HG02885 (cell line): ENCODE results near the gene EMC8.
"Not testable (repeated sequence)": the region's sequence is repeated elsewhere in the genome, so short reads cannot be mapped to it uniquely, and the experiment has no call there.

Experiments used
- ATAC-seq: cut with Tn5 transposase; IDR thresholded peaks from one replicate; pipeline ENCODE4 v1.9.1; 2021; ENCODE audit warnings: mild to moderate bottlenecking; ENCODE audit not compliant: unreplicated experiment, poor library complexity

The EMC8 gene

GRCh38 chr16:85819245-85819644 lies 19.9 kb upstream of the EMC8 start:
- no peak for ATAC-seq

- not testable (repeated sequence) for ATAC-seq
These were observed 17.9 kb upstream of the EMC8 start for GRCh38 chr16:85817195-85817594.

- no peak for ATAC-seq
These were observed 16.8 kb upstream of the EMC8 start for GRCh38 chr16:85816159-85816558.

GRCh38 chr16:85812811-85813700 lies 13.7 kb upstream of the EMC8 start:
- no peak for ATAC-seq

- ATAC-seq = no peak
These were observed 12.9 kb upstream of the EMC8 start for GRCh38 chr16:85812031-85812807.

- ATAC-seq = no peak
These were observed 11.4 kb upstream of the EMC8 start for GRCh38 chr16:85810742-85811115.

- no peak for ATAC-seq
These were observed 10.9 kb upstream of the EMC8 start for GRCh38 chr16:85810097-85810741.

GRCh38 chr16:85809645-85810044 lies 10.3 kb upstream of the EMC8 start:
- ATAC-seq = no peak

- ATAC-seq = no peak
These were observed 9.6 kb upstream of the EMC8 start for GRCh38 chr16:85808926-85809325.

- ATAC-seq = not testable (repeated sequence)
These were observed 8.8 kb upstream of the EMC8 start for GRCh38 chr16:85808104-85808503.

- not testable (repeated sequence) for ATAC-seq
These were observed 8.0 kb upstream of the EMC8 start for GRCh38 chr16:85807340-85807739.

GRCh38 chr16:85806539-85806938 lies 7.2 kb upstream of the EMC8 start:
- no peak for ATAC-seq

GRCh38 chr16:85805442-85806045 lies 6.2 kb upstream of the EMC8 start:
- no peak for ATAC-seq

- no peak for ATAC-seq
These were observed 4.2 kb upstream of the EMC8 start for GRCh38 chr16:85803570-85803969.

GRCh38 chr16:85800321-85800669 lies 951 bp upstream of the EMC8 start:
- ATAC-seq = peak; percentile 4

GRCh38 chr16:85798901-85799496 lies 345 bp downstream of the EMC8 start:
- ATAC-seq = peak; percentile 23

GRCh38 chr16:85798283-85798776 lies 1.0 kb downstream of the EMC8 start:
- no peak for ATAC-seq

- no peak for ATAC-seq
These were observed 2.7 kb downstream of the EMC8 start for GRCh38 chr16:85796599-85796998.

GRCh38 chr16:85796152-85796551 lies 3.2 kb downstream of the EMC8 start:
- no peak for ATAC-seq

GRCh38 chr16:85794696-85795095 lies 4.6 kb downstream of the EMC8 start:
- ATAC-seq = no peak
